Measurements from ENCODE around the gene C2CD2L.

C2CD2L gene

GRCh38 chr11:119081682-119082260 lies 25.4 kb upstream of the C2CD2L start:
- no peak overlapping the region for H3K27ac ChIP-seq (replicated peaks)
- DNase-seq (ENCODE audit: low read depth in 1 of 2, low spot score in 1 of 2): no peak
- TF ChIP-seq, protein P1, sequence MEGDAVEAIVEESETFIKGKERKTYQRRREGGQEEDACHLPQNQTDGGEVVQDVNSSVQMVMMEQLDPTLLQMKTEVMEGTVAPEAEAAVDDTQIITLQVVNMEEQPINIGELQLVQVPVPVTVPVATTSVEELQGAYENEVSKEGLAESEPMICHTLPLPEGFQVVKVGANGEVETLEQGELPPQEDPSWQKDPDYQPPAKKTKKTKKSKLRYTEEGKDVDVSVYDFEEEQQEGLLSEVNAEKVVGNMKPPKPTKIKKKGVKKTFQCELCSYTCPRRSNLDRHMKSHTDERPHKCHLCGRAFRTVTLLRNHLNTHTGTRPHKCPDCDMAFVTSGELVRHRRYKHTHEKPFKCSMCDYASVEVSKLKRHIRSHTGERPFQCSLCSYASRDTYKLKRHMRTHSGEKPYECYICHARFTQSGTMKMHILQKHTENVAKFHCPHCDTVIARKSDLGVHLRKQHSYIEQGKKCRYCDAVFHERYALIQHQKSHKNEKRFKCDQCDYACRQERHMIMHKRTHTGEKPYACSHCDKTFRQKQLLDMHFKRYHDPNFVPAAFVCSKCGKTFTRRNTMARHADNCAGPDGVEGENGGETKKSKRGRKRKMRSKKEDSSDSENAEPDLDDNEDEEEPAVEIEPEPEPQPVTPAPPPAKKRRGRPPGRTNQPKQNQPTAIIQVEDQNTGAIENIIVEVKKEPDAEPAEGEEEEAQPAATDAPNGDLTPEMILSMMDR (IDR thresholded peaks at IDR 0.05; ENCODE audit: insufficient read depth, low read length): no peak
- TF ChIP-seq POLR2AphosphoS5 (IDR thresholded peaks at IDR 0.05; ENCODE audit: low read depth) (no peak), SPI1 (IDR thresholded peaks at IDR 0.05; ENCODE audit: borderline replicate concordance, low read depth) (no peak), GABPA (IDR thresholded peaks at IDR 0.05; ENCODE audit: low read depth) (no peak)
- TF ChIP-seq, protein P2, sequence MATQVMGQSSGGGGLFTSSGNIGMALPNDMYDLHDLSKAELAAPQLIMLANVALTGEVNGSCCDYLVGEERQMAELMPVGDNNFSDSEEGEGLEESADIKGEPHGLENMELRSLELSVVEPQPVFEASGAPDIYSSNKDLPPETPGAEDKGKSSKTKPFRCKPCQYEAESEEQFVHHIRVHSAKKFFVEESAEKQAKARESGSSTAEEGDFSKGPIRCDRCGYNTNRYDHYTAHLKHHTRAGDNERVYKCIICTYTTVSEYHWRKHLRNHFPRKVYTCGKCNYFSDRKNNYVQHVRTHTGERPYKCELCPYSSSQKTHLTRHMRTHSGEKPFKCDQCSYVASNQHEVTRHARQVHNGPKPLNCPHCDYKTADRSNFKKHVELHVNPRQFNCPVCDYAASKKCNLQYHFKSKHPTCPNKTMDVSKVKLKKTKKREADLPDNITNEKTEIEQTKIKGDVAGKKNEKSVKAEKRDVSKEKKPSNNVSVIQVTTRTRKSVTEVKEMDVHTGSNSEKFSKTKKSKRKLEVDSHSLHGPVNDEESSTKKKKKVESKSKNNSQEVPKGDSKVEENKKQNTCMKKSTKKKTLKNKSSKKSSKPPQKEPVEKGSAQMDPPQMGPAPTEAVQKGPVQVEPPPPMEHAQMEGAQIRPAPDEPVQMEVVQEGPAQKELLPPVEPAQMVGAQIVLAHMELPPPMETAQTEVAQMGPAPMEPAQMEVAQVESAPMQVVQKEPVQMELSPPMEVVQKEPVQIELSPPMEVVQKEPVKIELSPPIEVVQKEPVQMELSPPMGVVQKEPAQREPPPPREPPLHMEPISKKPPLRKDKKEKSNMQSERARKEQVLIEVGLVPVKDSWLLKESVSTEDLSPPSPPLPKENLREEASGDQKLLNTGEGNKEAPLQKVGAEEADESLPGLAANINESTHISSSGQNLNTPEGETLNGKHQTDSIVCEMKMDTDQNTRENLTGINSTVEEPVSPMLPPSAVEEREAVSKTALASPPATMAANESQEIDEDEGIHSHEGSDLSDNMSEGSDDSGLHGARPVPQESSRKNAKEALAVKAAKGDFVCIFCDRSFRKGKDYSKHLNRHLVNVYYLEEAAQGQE (IDR thresholded peaks at IDR 0.05; ENCODE audit: insufficient replicate concordance, low read depth): no peak
- no peaks in the 10 kb centered on the region for H3K27me3 ChIP-seq (ENCODE audit: insufficient read depth, poor library complexity, severe bottlenecking)
- no peak overlapping the region for H3K4me3 ChIP-seq (replicated peaks; ENCODE audit: insufficient read depth, low read length)

- Histone ChIP-seq H3K4me3 (replicated peaks; ENCODE audit: insufficient read depth, low read length) (peak within 1 kb of the TSS; percentile 61), H3K27me3 (ENCODE audit: insufficient read depth, poor library complexity, severe bottlenecking) (no peaks in the 10 kb centered on the region), H3K27ac (replicated peaks) (peak within 1 kb of the TSS; percentile 99)
- DNase-seq (ENCODE audit: low read depth in 1 of 2, low spot score in 1 of 2): peak; percentile 95 to 97
- TF ChIP-seq, protein P2 (IDR thresholded peaks at IDR 0.05; ENCODE audit: insufficient replicate concordance, low read depth): no peak
- TF ChIP-seq, protein P1 (IDR thresholded peaks at IDR 0.05; ENCODE audit: insufficient read depth, low read length): no peak
- TF ChIP-seq SPI1 (IDR thresholded peaks at IDR 0.05; ENCODE audit: borderline replicate concordance, low read depth) (peak; percentile 22; the same call in 1 of the 2 replicates), GABPA (IDR thresholded peaks at IDR 0.05; ENCODE audit: low read depth) (peak; percentile 71), POLR2AphosphoS5 (IDR thresholded peaks at IDR 0.05; ENCODE audit: low read depth) (peak; percentile 90; the same call in 1 of the 2 replicates)
These were observed 22.3 kb upstream of the C2CD2L start, which contains the start of gene HMBS for GRCh38 chr11:119084663-119085436. TSS of gene HMBS (plus strand) at chr11:119084881. CDS start at chr11:119085034, 153 bp downstream.

- H3K4me3 ChIP-seq (replicated peaks; ENCODE audit: insufficient read depth, low read length): peak overlapping the region; percentile 61
- peak overlapping the region; percentile 99 for H3K27ac ChIP-seq (replicated peaks)
- TF ChIP-seq SPI1 (IDR thresholded peaks at IDR 0.05; ENCODE audit: borderline replicate concordance, low read depth): no peak
- TF ChIP-seq GABPA (IDR thresholded peaks at IDR 0.05; ENCODE audit: low read depth): no peak
- TF ChIP-seq, protein P2 (IDR thresholded peaks at IDR 0.05; ENCODE audit: insufficient replicate concordance, low read depth): no peak
- TF ChIP-seq, protein P1 (IDR thresholded peaks at IDR 0.05; ENCODE audit: insufficient read depth, low read length): no peak
- no peaks in the 10 kb centered on the region for H3K27me3 ChIP-seq (ENCODE audit: insufficient read depth, poor library complexity, severe bottlenecking)
- DNase-seq (ENCODE audit: low read depth in 1 of 2, low spot score in 1 of 2): no peak
These were observed 21.7 kb upstream of the C2CD2L start for GRCh38 chr11:119085437-119085847.

All from HL-60 (cell line).